ENCODE measurements around the gene CACNA1D.

The CACNA1D gene

DNA sequence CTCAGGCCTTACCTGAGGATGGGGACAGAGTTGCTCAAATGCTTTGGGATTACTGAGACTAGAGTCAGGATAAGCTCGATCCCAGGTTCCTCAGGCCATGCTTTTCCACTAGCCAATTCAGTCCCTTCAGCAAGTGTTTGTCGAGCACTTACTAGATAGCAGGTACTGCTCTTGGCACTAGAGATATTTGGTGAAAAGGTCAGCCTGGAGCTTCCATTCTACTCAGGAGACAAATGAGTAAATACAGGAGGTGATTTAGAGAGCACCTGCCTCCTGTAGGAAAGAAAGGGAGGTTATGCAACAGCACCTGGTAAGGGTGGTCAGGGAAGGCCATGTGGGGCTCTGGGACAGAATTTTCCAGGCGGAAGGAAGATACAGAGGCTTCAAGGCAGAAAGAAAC lies 99.9 kb downstream of the CACNA1D start:
- no peak overlapping the region for H4K8ac ChIP-seq (ENCODE audit: low read depth, low read length)
- H3K4me1 ChIP-seq (ENCODE audit: control insufficient read depth in 2 of 2, insufficient read depth in 1 of 2, low read depth in 1 of 2, low read length in 2 of 2), result no peaks in the 10 kb centered on the region
- H3K36me3 ChIP-seq (replicated peaks in 1 of 2; ENCODE audit: control insufficient read depth in 2 of 2, insufficient read depth in 2 of 2, low read length in 2 of 2), result no peaks in the 10 kb centered on the region
- no peak for DNase-seq (ENCODE audit: low spot score)
- WGBS, 2 donors (ENCODE audit: extremely low coverage in 2 of 2, insufficient read length in 2 of 2, insufficient replicate concordance in 1 of 2), result no CpG with 5 or more reads among the region's 3 CpGs
- H3K4me2 ChIP-seq (ENCODE audit: insufficient read depth, low read length, poor library complexity, severe bottlenecking), result no peak overlapping the region
- no peak overlapping the region for H2BK120ac ChIP-seq (ENCODE audit: low read depth, low read length)
- no peaks in the 10 kb centered on the region for H3K79me1 ChIP-seq (ENCODE audit: low read depth, low read length)
- H3K23ac ChIP-seq (ENCODE audit: low read depth, low read length, poor library complexity), result no peak overlapping the region
- no peak overlapping the region for H3K4ac ChIP-seq (ENCODE audit: low read length)
- no peaks in the 10 kb centered on the region for H3K9me3 ChIP-seq (replicated peaks in 1 of 2; ENCODE audit: control insufficient read depth in 2 of 2, insufficient read depth in 1 of 2, low read depth in 1 of 2, low read length in 2 of 2)
- no peak overlapping the region for H2AK5ac ChIP-seq (ENCODE audit: low read depth, low read length)
- H3K27me3 ChIP-seq (ENCODE audit: control insufficient read depth in 3 of 3, insufficient read depth in 3 of 3, low read depth in 1 of 3, low read length in 3 of 3), result no peaks in the 10 kb centered on the region
- H3K9ac ChIP-seq (ENCODE audit: low read depth, low read length, poor library complexity), result no peak overlapping the region
- no peak overlapping the region for H3K18ac ChIP-seq (ENCODE audit: low read length)
- H2BK12ac ChIP-seq (ENCODE audit: low read length), result no peak overlapping the region
- no peak overlapping the region for H3K14ac ChIP-seq (ENCODE audit: low read length)
- H2AFZ ChIP-seq (ENCODE audit: low read length), result no peak overlapping the region
- no peak overlapping the region for H2BK15ac ChIP-seq (ENCODE audit: low read length)
- no peak overlapping the region for H4K91ac ChIP-seq (ENCODE audit: low read depth, low read length, poor library complexity)
- H3K4me3 ChIP-seq (ENCODE audit: low read length in 2 of 2), result no peak overlapping the region
- H3K27ac ChIP-seq (replicated peaks; ENCODE audit: low read length), result no peak overlapping the region
- no peak overlapping the region for H2BK5ac ChIP-seq (ENCODE audit: low read length)

DNA sequence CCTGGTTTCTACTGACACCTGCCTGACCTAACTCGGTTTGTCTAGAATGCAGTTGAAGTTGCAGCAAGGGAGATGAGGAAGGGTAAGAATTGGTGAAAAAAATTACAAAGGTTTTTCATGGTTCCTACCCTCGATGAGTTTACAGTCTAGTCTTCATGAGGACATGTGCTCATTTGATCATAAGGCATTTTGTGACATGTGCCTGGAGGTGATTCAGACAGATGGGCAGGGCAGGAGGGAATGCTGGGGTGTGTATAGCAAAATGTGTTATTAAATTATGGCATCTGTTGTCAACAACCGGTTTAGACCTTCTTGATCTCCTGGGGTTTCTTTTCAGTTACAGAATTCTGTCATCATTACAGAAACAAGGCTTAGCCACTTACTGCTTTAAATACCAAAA lies 101.2 kb downstream of the CACNA1D start:
- Histone ChIP-seq H2BK12ac (ENCODE audit: low read length) (no peak overlapping the region), H2AFZ (ENCODE audit: low read length) (no peak overlapping the region), H3K9ac (ENCODE audit: low read depth, low read length, poor library complexity) (no peak overlapping the region), H2BK15ac (ENCODE audit: low read length) (no peak overlapping the region), H2BK120ac (ENCODE audit: low read depth, low read length) (no peak overlapping the region), H3K4ac (ENCODE audit: low read length) (no peak overlapping the region), H3K4me3 (ENCODE audit: low read length in 2 of 2) (no peak overlapping the region), H3K9me3 (replicated peaks in 1 of 2; ENCODE audit: control insufficient read depth in 2 of 2, insufficient read depth in 1 of 2, low read depth in 1 of 2, low read length in 2 of 2) (no peaks in the 10 kb centered on the region), H3K27ac (replicated peaks; ENCODE audit: low read length) (no peak overlapping the region), H4K91ac (ENCODE audit: low read depth, low read length, poor library complexity) (no peak overlapping the region), H4K8ac (ENCODE audit: low read depth, low read length) (no peak overlapping the region), H3K36me3 (replicated peaks in 1 of 2; ENCODE audit: control insufficient read depth in 2 of 2, insufficient read depth in 2 of 2, low read length in 2 of 2) (no peaks in the 10 kb centered on the region), H3K18ac (ENCODE audit: low read length) (no peak overlapping the region), H3K4me2 (ENCODE audit: insufficient read depth, low read length, poor library complexity, severe bottlenecking) (no peak overlapping the region), H2BK5ac (ENCODE audit: low read length) (no peak overlapping the region), H3K4me1 (ENCODE audit: control insufficient read depth in 2 of 2, insufficient read depth in 1 of 2, low read depth in 1 of 2, low read length in 2 of 2) (no peaks in the 10 kb centered on the region), H2AK5ac (ENCODE audit: low read depth, low read length) (no peak overlapping the region), H3K14ac (ENCODE audit: low read length) (no peak overlapping the region), H3K79me1 (ENCODE audit: low read depth, low read length) (no peaks in the 10 kb centered on the region), H3K27me3 (ENCODE audit: control insufficient read depth in 3 of 3, insufficient read depth in 3 of 3, low read depth in 1 of 3, low read length in 3 of 3) (no peaks in the 10 kb centered on the region), H3K23ac (ENCODE audit: low read depth, low read length, poor library complexity) (no peak overlapping the region)
- no CpG with 5 or more reads among the region's 3 CpGs for WGBS, 2 donors (ENCODE audit: extremely low coverage in 2 of 2, insufficient read length in 2 of 2, insufficient replicate concordance in 1 of 2)
- DNase-seq (ENCODE audit: low spot score), result no peak

DNA sequence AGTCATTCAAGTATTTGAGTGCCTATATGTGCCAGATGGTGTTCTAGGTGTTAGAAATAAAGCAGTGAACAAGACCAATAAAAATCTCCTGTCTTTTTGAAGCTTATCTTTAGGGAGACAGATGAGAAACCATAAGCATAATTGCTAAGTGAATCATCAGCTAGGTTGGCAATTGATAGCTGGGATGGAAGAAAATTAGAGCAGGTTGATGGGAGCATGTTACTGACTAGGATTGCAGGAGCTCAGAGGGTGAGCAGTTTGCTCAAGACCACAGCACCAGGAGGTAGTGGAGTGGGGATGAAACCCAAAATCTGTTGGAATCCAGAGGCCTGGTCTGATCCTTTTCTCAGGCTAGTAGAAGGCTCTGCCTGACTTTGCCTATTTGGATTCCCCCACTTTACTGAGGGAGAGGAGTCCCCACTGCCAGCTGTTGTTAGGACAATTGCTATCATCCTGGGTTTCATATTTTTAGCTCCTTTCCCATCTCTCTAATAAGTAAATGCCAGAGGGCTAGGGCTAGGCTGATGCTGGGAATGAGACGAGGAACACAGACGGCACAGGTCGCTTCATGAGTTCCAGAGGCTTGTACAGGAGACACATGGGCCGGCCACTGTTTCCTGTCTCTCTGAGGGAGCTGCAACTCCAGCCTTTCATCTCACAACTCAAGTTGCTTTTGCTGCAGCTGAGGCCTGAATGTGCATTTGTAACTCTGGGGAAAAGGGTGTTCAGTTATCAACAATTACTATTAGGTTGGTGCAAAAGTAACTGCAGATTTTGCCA lies 102.9 kb downstream of the CACNA1D start:
- H3K18ac ChIP-seq (ENCODE audit: low read length), result no peak overlapping the region
- no peaks in the 10 kb centered on the region for H3K4me1 ChIP-seq (ENCODE audit: control insufficient read depth in 2 of 2, insufficient read depth in 1 of 2, low read depth in 1 of 2, low read length in 2 of 2)
- H3K14ac ChIP-seq (ENCODE audit: low read length), result no peak overlapping the region
- no peak overlapping the region for H2BK15ac ChIP-seq (ENCODE audit: low read length)
- no peak overlapping the region for H3K4me2 ChIP-seq (ENCODE audit: insufficient read depth, low read length, poor library complexity, severe bottlenecking)
- no peak overlapping the region for H3K27ac ChIP-seq (replicated peaks; ENCODE audit: low read length)
- no peak overlapping the region for H2BK12ac ChIP-seq (ENCODE audit: low read length)
- H4K91ac ChIP-seq (ENCODE audit: low read depth, low read length, poor library complexity), result no peak overlapping the region
- H2BK5ac ChIP-seq (ENCODE audit: low read length), result no peak overlapping the region
- H4K8ac ChIP-seq (ENCODE audit: low read depth, low read length), result no peak overlapping the region
- H2AK5ac ChIP-seq (ENCODE audit: low read depth, low read length), result no peak overlapping the region
- H3K36me3 ChIP-seq (replicated peaks in 1 of 2; ENCODE audit: control insufficient read depth in 2 of 2, insufficient read depth in 2 of 2, low read length in 2 of 2), result no peaks in the 10 kb centered on the region
- H3K9ac ChIP-seq (ENCODE audit: low read depth, low read length, poor library complexity), result no peak overlapping the region
- H2AFZ ChIP-seq (ENCODE audit: low read length), result peak overlapping the region; percentile 33
- H2BK120ac ChIP-seq (ENCODE audit: low read depth, low read length), result no peak overlapping the region
- no peaks in the 10 kb centered on the region for H3K79me1 ChIP-seq (ENCODE audit: low read depth, low read length)
- H3K9me3 ChIP-seq (replicated peaks in 1 of 2; ENCODE audit: control insufficient read depth in 2 of 2, insufficient read depth in 1 of 2, low read depth in 1 of 2, low read length in 2 of 2), result no peaks in the 10 kb centered on the region
- H3K4ac ChIP-seq (ENCODE audit: low read length), result no peak overlapping the region
- H3K23ac ChIP-seq (ENCODE audit: low read depth, low read length, poor library complexity), result no peak overlapping the region
- WGBS, 2 donors (ENCODE audit: extremely low coverage in 2 of 2, insufficient read length in 2 of 2, insufficient replicate concordance in 1 of 2), result no CpG with 5 or more reads among the region's 4 CpGs
- DNase-seq (ENCODE audit: low spot score), result no peak
- no peaks in the 10 kb centered on the region for H3K27me3 ChIP-seq (ENCODE audit: control insufficient read depth in 3 of 3, insufficient read depth in 3 of 3, low read depth in 1 of 3, low read length in 3 of 3)
- H3K4me3 ChIP-seq (ENCODE audit: low read length in 2 of 2), result no peak overlapping the region

DNA sequence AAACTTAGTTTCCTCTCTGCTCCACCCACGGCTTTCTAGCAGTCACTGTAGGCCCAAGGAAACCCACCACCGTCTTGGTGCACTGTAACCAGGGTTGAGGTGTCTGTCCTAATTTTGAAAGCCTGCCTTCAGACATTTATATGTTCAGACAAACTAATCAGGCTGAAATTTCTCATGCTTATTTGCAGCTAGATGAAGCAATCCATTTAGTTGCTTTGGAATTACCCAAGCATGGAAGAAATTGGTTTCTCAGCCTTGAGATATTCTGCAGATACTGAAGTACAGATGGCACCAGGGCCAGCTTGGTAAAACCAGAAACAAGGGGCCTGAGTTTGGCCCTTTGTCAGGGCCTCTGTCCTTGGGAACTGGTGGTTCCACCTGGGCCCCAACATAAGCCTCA lies 105.4 kb downstream of the CACNA1D start:
- no CpG with 5 or more reads among the region's 2 CpGs for WGBS, 2 donors (ENCODE audit: extremely low coverage in 2 of 2, insufficient read length in 2 of 2, insufficient replicate concordance in 1 of 2)
- Histone ChIP-seq H2BK15ac (ENCODE audit: low read length) (no peak overlapping the region), H3K36me3 (replicated peaks in 1 of 2; ENCODE audit: control insufficient read depth in 2 of 2, insufficient read depth in 2 of 2, low read length in 2 of 2) (no peaks in the 10 kb centered on the region)

More for the DNA sequence above, 105.4 kb downstream of the CACNA1D start:
- Histone ChIP-seq H3K23ac (ENCODE audit: low read depth, low read length, poor library complexity) (no peak overlapping the region), H2AK5ac (ENCODE audit: low read depth, low read length) (no peak overlapping the region), H3K4me1 (ENCODE audit: control insufficient read depth in 2 of 2, insufficient read depth in 1 of 2, low read depth in 1 of 2, low read length in 2 of 2) (no peaks in the 10 kb centered on the region), H3K79me1 (ENCODE audit: low read depth, low read length) (no peaks in the 10 kb centered on the region), H2BK120ac (ENCODE audit: low read depth, low read length) (no peak overlapping the region), H3K9ac (ENCODE audit: low read depth, low read length, poor library complexity) (no peak overlapping the region), H4K8ac (ENCODE audit: low read depth, low read length) (no peak overlapping the region), H3K14ac (ENCODE audit: low read length) (no peak overlapping the region), H3K4me2 (ENCODE audit: insufficient read depth, low read length, poor library complexity, severe bottlenecking) (no peak overlapping the region), H4K91ac (ENCODE audit: low read depth, low read length, poor library complexity) (no peak overlapping the region), H2BK5ac (ENCODE audit: low read length) (no peak overlapping the region), H3K27me3 (ENCODE audit: control insufficient read depth in 3 of 3, insufficient read depth in 3 of 3, low read depth in 1 of 3, low read length in 3 of 3) (no peaks in the 10 kb centered on the region), H3K9me3 (replicated peaks in 1 of 2; ENCODE audit: control insufficient read depth in 2 of 2, insufficient read depth in 1 of 2, low read depth in 1 of 2, low read length in 2 of 2) (no peaks in the 10 kb centered on the region), H3K4ac (ENCODE audit: low read length) (no peak overlapping the region), H3K27ac (replicated peaks; ENCODE audit: low read length) (no peak overlapping the region), H3K18ac (ENCODE audit: low read length) (no peak overlapping the region), H3K4me3 (ENCODE audit: low read length in 2 of 2) (no peak overlapping the region), H2AFZ (ENCODE audit: low read length) (no peak overlapping the region), H2BK12ac (ENCODE audit: low read length) (no peak overlapping the region)
- no peak for DNase-seq (ENCODE audit: low spot score)

Data from neuronal stem cell (in vitro differentiated cells).